ENCODE measurements around the gene SGPP2.

- TF ChIP-seq JUN (IDR thresholded peaks at IDR 0.05; ENCODE audit: borderline replicate concordance, insufficient read depth, insufficient read length, low read depth) (no peak), MYC (IDR thresholded peaks at IDR 0.05; ENCODE audit: low read depth, low read length) (no peak), POLR2A (IDR thresholded peaks at IDR 0.05; ENCODE audit: low read depth, low read length) (no peak), CTCF (IDR thresholded peaks at IDR 0.05; ENCODE audit: extremely low read depth in 1 of 2, insufficient read depth in 1 of 2, low read depth in 1 of 2, low read length in 2 of 2) (no peak), POLR2AphosphoS5 (IDR thresholded peaks at IDR 0.05; ENCODE audit: insufficient read depth, low read depth, low read length) (no peak)
Observed at GRCh38 chr2:222430071-222430470, 5.7 kb downstream of the SGPP2 start.
